HCT116 (cell line): ENCODE results near the gene MAP4K4.

ENCODE experiments used
- EZH2 ChIP-seq: fragments of 200-600 bp; sonication (generic); IDR thresholded peaks from 2 replicates; pipeline ENCODE4 v1.6.1; 2017; ENCODE audit warnings: antibody characterized with exemption, mixed run types
- MAX ChIP-seq: IDR thresholded peaks from 2 replicates; pipeline ENCODE4 v1.6.1; 2012
- POLR2A ChIP-seq: IDR thresholded peaks from 2 replicates; pipeline ENCODE4 v1.7.0; 2011; ENCODE audit warnings: borderline replicate concordance; ENCODE audit not compliant: insufficient read depth, insufficient read length; ENCODE audit errors: extremely low read depth
- ZBTB33 ChIP-seq: IDR thresholded peaks from 2 replicates; pipeline ENCODE4 v1.6.1; 2011; ENCODE audit warnings: mild to moderate bottlenecking, low read length, moderate library complexity; ENCODE audit not compliant: insufficient replicate concordance; ENCODE audit errors: extremely low read depth
- TF ChIP-seq, protein P1 (sequence below), 3 experiments: fragments of 200-600 bp in 1 of 3; sonication (generic) in 1 of 3; IDR thresholded peaks in 2 of 3; conservative IDR thresholded peaks in 1 of 3; 2 replicates each; pipeline ENCODE4 v1.5.1; 2012 to 2017; ENCODE audit warnings: low read depth in 2 of 3, low read length in 2 of 3, antibody characterized with exemption in 1 of 3, borderline replicate concordance in 1 of 3, control low read depth in 1 of 3, mild to moderate bottlenecking in 1 of 3, mixed read lengths in 1 of 3, mixed run types in 1 of 3, moderate library complexity in 1 of 3; ENCODE audit not compliant: insufficient read depth in 1 of 3
- TF ChIP-seq, protein P2 (sequence below): IDR thresholded peaks from 2 replicates; pipeline ENCODE4 v1.6.1; 2012; ENCODE audit warnings: low read depth

DNA sequence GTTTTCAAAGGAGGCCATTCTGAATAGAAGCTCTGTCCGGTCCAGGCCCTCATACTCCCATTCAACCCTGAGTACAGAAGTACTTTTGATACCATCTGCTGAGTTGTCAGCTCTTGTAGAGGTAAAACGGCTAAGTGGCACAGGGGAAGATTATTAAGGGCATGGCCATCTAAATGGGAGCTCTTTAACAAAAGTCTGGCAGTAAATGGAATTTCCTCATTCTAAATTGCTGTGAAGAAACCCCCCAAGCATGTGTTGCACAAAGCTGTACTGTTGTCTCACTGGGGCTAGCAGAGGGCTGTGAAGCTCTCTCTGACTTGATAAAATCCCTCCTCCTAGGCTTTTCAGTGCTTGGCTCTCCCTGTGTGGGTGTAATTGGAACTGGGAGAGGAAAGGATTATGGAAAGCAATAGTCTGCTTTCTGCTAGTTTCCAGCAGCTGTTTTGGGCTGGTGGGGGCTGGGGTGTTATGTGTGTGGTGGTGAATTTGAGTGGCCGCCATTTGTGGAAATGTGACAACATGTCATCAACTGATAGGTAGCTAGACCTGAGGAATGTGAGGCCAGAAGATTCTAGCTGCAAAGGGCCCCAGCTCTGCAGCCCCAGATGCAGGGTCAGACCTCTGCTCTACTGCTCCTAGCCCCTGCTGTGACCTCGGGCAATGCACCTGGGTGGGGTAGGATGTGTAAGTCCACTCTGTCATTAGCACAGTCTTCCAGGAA lies 65.1 kb downstream of the MAP4K4 start:
- TF ChIP-seq, protein P1, sequence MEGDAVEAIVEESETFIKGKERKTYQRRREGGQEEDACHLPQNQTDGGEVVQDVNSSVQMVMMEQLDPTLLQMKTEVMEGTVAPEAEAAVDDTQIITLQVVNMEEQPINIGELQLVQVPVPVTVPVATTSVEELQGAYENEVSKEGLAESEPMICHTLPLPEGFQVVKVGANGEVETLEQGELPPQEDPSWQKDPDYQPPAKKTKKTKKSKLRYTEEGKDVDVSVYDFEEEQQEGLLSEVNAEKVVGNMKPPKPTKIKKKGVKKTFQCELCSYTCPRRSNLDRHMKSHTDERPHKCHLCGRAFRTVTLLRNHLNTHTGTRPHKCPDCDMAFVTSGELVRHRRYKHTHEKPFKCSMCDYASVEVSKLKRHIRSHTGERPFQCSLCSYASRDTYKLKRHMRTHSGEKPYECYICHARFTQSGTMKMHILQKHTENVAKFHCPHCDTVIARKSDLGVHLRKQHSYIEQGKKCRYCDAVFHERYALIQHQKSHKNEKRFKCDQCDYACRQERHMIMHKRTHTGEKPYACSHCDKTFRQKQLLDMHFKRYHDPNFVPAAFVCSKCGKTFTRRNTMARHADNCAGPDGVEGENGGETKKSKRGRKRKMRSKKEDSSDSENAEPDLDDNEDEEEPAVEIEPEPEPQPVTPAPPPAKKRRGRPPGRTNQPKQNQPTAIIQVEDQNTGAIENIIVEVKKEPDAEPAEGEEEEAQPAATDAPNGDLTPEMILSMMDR (IDR thresholded peaks at IDR 0.05 in 2 of 3, conservative IDR thresholded peaks at IDR 0.05 in 1 of 3; ENCODE audit: borderline replicate concordance in 1 of 3, insufficient read depth in 1 of 3, low read depth in 2 of 3, low read length in 2 of 3): no peak
- TF ChIP-seq ZBTB33 (no peak), POLR2A (no peak), EZH2 (no peak), MAX (no peak)
- TF ChIP-seq, protein P2, sequence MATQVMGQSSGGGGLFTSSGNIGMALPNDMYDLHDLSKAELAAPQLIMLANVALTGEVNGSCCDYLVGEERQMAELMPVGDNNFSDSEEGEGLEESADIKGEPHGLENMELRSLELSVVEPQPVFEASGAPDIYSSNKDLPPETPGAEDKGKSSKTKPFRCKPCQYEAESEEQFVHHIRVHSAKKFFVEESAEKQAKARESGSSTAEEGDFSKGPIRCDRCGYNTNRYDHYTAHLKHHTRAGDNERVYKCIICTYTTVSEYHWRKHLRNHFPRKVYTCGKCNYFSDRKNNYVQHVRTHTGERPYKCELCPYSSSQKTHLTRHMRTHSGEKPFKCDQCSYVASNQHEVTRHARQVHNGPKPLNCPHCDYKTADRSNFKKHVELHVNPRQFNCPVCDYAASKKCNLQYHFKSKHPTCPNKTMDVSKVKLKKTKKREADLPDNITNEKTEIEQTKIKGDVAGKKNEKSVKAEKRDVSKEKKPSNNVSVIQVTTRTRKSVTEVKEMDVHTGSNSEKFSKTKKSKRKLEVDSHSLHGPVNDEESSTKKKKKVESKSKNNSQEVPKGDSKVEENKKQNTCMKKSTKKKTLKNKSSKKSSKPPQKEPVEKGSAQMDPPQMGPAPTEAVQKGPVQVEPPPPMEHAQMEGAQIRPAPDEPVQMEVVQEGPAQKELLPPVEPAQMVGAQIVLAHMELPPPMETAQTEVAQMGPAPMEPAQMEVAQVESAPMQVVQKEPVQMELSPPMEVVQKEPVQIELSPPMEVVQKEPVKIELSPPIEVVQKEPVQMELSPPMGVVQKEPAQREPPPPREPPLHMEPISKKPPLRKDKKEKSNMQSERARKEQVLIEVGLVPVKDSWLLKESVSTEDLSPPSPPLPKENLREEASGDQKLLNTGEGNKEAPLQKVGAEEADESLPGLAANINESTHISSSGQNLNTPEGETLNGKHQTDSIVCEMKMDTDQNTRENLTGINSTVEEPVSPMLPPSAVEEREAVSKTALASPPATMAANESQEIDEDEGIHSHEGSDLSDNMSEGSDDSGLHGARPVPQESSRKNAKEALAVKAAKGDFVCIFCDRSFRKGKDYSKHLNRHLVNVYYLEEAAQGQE: no peak
